GM23248 (cell line): ENCODE results near the gene APBB1IP. TPM values are rescaled to one million over a fixed set of nuclear protein-coding genes. Genes with fewer than 3 reads are reported as not detected.
A peak's percentile ranks its signal among the peaks of the same experiment; 100 is the strongest.
"Not testable (repeated sequence)": the region's sequence is repeated elsewhere in the genome, so short reads cannot be mapped to it uniquely, and the experiment has no call there.

Source experiments
- DNase-seq: peaks from one replicate; pipeline ENCODE4 v3.0.0-alpha.2; 2015
- H2AFZ ChIP-seq: fragments of 200-600 bp; sonication (generic); 2 replicates; pipeline ENCODE4 v1.6.1; 2016; ENCODE audit warnings: antibody characterized with exemption
- H3F3A ChIP-seq: fragments of 200-600 bp; sonication (generic); 2 replicates; pipeline ENCODE4 v1.6.1; 2016; ENCODE audit warnings: mild to moderate bottlenecking, antibody characterized with exemption, mixed run types; ENCODE audit not compliant: insufficient read depth
- H3K27ac ChIP-seq: fragments of 200-600 bp; sonication (generic); 2 replicates; pipeline ENCODE4 v1.5.1; 2016; ENCODE audit warnings: mild to moderate bottlenecking
- H3K27me3 ChIP-seq: fragments of 200-600 bp; sonication (generic); replicated peaks from 2 replicates; pipeline ENCODE4 v1.6.1; 2016; ENCODE audit warnings: mild to moderate bottlenecking; ENCODE audit not compliant: insufficient read depth
- H3K36me3 ChIP-seq: fragments of 200-600 bp; sonication (generic); 2 replicates; pipeline ENCODE4 v1.6.1; 2016; ENCODE audit warnings: low read depth, mild to moderate bottlenecking
- H3K4me1 ChIP-seq: fragments of 200-600 bp; sonication (generic); 2 replicates; pipeline ENCODE4 v1.6.1; 2016; ENCODE audit warnings: mild to moderate bottlenecking; ENCODE audit not compliant: insufficient read depth
- H3K4me2 ChIP-seq: fragments of 200-600 bp; sonication (generic); one replicate; pipeline ENCODE4 v1.6.1; 2016; ENCODE audit warnings: mild to moderate bottlenecking; ENCODE audit not compliant: unreplicated experiment
- H3K4me3 ChIP-seq: fragments of 200-600 bp; sonication (generic); 2 replicates; pipeline ENCODE4 v1.5.1; 2016; ENCODE audit warnings: mild to moderate bottlenecking
- H3K79me2 ChIP-seq: fragments of 200-600 bp; sonication (generic); 2 replicates; pipeline ENCODE4 v1.6.1; 2016; ENCODE audit warnings: mild to moderate bottlenecking; ENCODE audit not compliant: insufficient read depth
- H3K9ac ChIP-seq: fragments of 200-600 bp; sonication (generic); 2 replicates; pipeline ENCODE4 v1.6.1; 2016; ENCODE audit warnings: mild to moderate bottlenecking
- H3K9me2 ChIP-seq: fragments of 200-600 bp; sonication (generic); 2 replicates; pipeline ENCODE4 v1.6.1; 2016; ENCODE audit warnings: mixed run types, mild to moderate bottlenecking, moderate library complexity; ENCODE audit not compliant: insufficient read depth
- H3K9me3 ChIP-seq: fragments of 200-600 bp; sonication (generic); one replicate; pipeline ENCODE4 v1.6.1; 2017; ENCODE audit warnings: low read depth
- H4K20me1 ChIP-seq: fragments of 200-600 bp; sonication (generic); 2 replicates; pipeline ENCODE4 v1.6.0; 2016; ENCODE audit not compliant: insufficient read depth
- EZH2 ChIP-seq: fragments of 200-600 bp; sonication (generic); IDR thresholded peaks from 2 replicates; pipeline ENCODE4 v1.6.1; 2018; ENCODE audit warnings: antibody characterized with exemption, mild to moderate bottlenecking; ENCODE audit not compliant: insufficient read depth, poor library complexity, severe bottlenecking
- EZH2phosphoT487 ChIP-seq: fragments of 200-600 bp; sonication (generic); IDR thresholded peaks from 2 replicates; pipeline ENCODE4 v1.6.1; 2018; ENCODE audit warnings: antibody characterized with exemption, moderate library complexity, mild to moderate bottlenecking, low read depth; ENCODE audit not compliant: insufficient read depth
- WGBS, 2 experiments: methylation state at CpG; one replicate each; pipeline ENCODE4 v1.1.6; 2015 to 2017; ENCODE audit warnings: low lambda C conversion rate in 2 of 2, low coverage in 1 of 2; ENCODE audit errors: missing lambda C conversion rate in 2 of 2; 5-methylcytosine and 5-hydroxymethylcytosine counted together
- in situ Hi-C: fragments of 300-500 bp; cut with MboI; formaldehyde crosslinking; loops from 2 replicates; pipeline ENCODE4 v1.15.0; 2020
- polyA plus RNA-seq: library from polyadenylated mRNA; unstranded; fragments of >200 nt; fragmentation: Nextera tagmentation; extraction: Ambion mirVana; gene quantifications from 2 replicates; pipeline ENCODE4 v1.2.1, GENCODE V29; 2016
- total RNA-seq: library from RNA; depleted of rRNA; stranded (reverse); fragments of >200 nt; shearing (Covaris generic); gene quantifications from 2 replicates; pipeline ENCODE4 v1.2.3, GENCODE V29; 2014

Gene APBB1IP
- total and polyA plus RNA-seq, 2 experiments from 2014 or later: 9.4 to 25.0 TPM

DNA sequence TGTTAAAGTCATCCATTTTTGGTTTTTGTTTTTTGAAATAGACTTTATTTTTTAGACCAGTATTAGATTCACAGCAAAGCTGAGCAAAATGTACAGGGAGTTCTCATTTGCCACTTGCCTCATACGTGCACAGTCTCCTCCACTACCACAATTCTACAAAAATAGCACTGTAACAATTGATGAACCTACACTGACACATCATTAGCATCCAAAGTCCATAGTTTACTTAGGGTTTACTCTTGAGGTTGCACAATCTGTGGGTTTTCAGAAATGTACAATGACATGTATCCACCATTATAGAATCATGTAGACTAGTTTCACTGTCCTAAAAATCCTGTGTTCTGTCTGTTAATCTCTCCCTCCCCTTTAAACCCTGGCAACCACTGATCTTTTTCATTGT, 133.5 kb downstream of the APBB1IP start:
- Histone ChIP-seq H3K27me3 (no peaks in the 10 kb centered on the region), H3K9me2 (no peaks in the 10 kb centered on the region), H3K4me2 (no peak overlapping the region), H3K79me2 (no peaks in the 10 kb centered on the region), H2AFZ (no peak overlapping the region), H3K4me1 (no peaks in the 10 kb centered on the region), H3K4me3 (no peak overlapping the region), H3K36me3 (peaks cover 20% of the 10 kb centered on the region), H3F3A (0 out of 2 replicates have a peak, but pooled peaks cover 1% of the 10 kb centered on the region), H3K9ac (no peak overlapping the region), H3K9me3 (no peaks in the 10 kb centered on the region), H3K27ac (no peak overlapping the region), H4K20me1 (no peaks in the 10 kb centered on the region)
- WGBS, 2 experiments: 75 to 79% methylated on average over 1 of the region's 1 CpG
- in situ Hi-C loops: no loop called here
- TF ChIP-seq EZH2phosphoT487: no peak
- TF ChIP-seq EZH2: no peak
- DNase-seq: no peak

DNA sequence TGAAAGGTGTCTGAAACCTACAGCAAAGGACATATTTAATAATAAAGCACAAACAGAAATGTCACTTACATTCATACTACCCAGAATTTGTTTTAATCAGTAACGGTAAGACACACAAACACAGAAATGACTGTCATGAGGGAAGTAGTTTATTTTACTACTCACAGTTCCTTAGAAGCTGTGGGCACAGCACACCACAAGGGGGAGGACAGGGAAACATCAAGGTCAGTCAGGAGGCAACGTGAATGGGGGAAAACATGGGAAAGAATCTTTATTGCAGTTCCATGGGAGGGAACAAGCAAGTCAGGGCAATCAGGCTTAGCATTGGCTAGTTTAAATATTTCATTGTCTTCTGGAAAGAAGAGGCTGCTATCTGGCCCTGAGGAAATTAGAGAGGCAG, 135.5 kb downstream of the APBB1IP start:
- Histone ChIP-seq H4K20me1 (no peaks in the 10 kb centered on the region), H3K79me2 (no peaks in the 10 kb centered on the region), H2AFZ (no peak overlapping the region), H3K9me2 (no peaks in the 10 kb centered on the region), H3K9me3 (no peaks in the 10 kb centered on the region), H3K4me3 (no peak overlapping the region), H3K9ac (no peak overlapping the region), H3K27me3 (no peaks in the 10 kb centered on the region), H3K36me3 (peaks cover 14% of the 10 kb centered on the region), H3K4me1 (no peaks in the 10 kb centered on the region), H3F3A (0 out of 2 replicates have a peak, but pooled peaks cover 3% of the 10 kb centered on the region), H3K4me2 (no peak overlapping the region), H3K27ac (no peak overlapping the region)
- WGBS, 2 experiments: 67 to 77% methylated on average over 2 of the region's 2 CpGs
- TF ChIP-seq EZH2phosphoT487 (no peak), EZH2 (no peak)
- no peak for DNase-seq
- in situ Hi-C loops: no loop called here

DNA sequence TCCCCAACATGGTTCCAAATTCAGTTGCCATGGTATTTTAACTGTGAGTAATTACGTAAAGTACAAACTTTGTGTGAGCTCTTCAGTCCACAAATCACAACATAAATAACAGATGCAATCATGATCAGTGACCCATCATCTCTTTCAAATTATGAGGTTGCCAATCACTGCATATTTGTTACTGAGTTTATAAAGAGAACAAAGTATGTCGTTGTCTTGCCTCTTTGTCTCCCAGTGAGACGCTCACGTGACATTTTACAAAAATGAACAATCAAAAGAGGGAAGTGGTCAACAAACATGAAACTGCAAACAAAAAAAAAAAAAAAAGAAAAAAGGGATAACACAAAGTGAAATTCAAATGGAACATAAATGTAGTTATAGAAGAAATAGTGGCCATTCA, 136.6 kb downstream of the APBB1IP start:
- Histone ChIP-seq H4K20me1 (no peaks in the 10 kb centered on the region), H2AFZ (no peak overlapping the region), H3K4me1 (no peaks in the 10 kb centered on the region), H3K9me2 (no peaks in the 10 kb centered on the region), H3K9ac (no peak overlapping the region), H3K79me2 (no peaks in the 10 kb centered on the region), H3F3A (0 out of 2 replicates have a peak, but pooled peaks cover 3% of the 10 kb centered on the region), H3K9me3 (no peaks in the 10 kb centered on the region), H3K27ac (no peak overlapping the region), H3K4me2 (no peak overlapping the region), H3K27me3 (no peaks in the 10 kb centered on the region), H3K4me3 (no peak overlapping the region), H3K36me3 (peaks cover 13% of the 10 kb centered on the region)
- TF ChIP-seq EZH2phosphoT487 (no peak), EZH2 (no peak)
- in situ Hi-C loops: no loop called here
- no peak for DNase-seq
- 94 to 97% methylated on average over 4 of the region's 4 CpGs for WGBS, 2 experiments

DNA sequence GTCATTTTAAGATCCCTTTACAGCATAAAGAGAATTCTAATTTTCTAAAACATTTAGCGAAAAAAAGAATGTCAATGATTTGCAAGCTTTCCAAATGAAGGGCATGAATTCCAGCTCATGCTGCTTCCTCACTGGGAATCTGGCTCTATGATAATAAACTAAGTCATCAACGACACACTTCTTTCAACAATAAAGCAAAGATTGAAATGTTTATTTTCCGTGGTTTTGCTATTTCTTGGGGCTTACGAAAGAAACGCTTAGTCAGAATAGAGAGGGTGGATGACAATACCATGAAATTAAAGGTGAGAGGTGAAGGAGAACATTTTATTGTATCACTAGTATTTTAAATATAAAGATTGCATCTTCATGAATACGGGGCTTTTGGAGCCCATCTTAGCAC, 140.2 kb downstream of the APBB1IP start:
- in situ Hi-C loops, H3K9me3 ChIP-seq, H3K9me2 ChIP-seq, H3F3A ChIP-seq, H3K4me1 ChIP-seq, H3K27me3 ChIP-seq, H3K4me3 ChIP-seq, H4K20me1 ChIP-seq, H2AFZ ChIP-seq, H3K27ac ChIP-seq, H3K79me2 ChIP-seq, H3K9ac ChIP-seq, H3K4me2 ChIP-seq, H3K36me3 ChIP-seq: not testable (repeated sequence)
- 52 to 54% methylated on average over 6 of the region's 6 CpGs for WGBS, 2 experiments
- DNase-seq: peak; percentile 23
